Endodermal cell (in vitro differentiated cells): ENCODE measurements around the gene CAPN5. TPM values are rescaled to one million over a fixed set of nuclear protein-coding genes. Genes with fewer than 3 reads are reported as not detected.

Source experiments
- DNase-seq: peaks from one replicate; pipeline ENCODE4 v3.0.0-alpha.2; 2017
- H3K27ac ChIP-seq: 2 replicates; pipeline ENCODE4 v1.5.1; 2013; ENCODE audit warnings: mild to moderate bottlenecking, low read depth, low read length, moderate library complexity
- H3K27me3 ChIP-seq: 2 replicates; pipeline ENCODE4 v1.6.1; 2013; ENCODE audit warnings: mild to moderate bottlenecking, low read length, moderate library complexity; ENCODE audit not compliant: insufficient read depth, control insufficient read depth, poor library complexity, severe bottlenecking
- H3K36me3 ChIP-seq: 2 replicates; pipeline ENCODE4 v1.7.0; 2013; ENCODE audit warnings: mild to moderate bottlenecking, low read length, moderate library complexity; ENCODE audit not compliant: control insufficient read depth, insufficient read depth
- H3K4me1 ChIP-seq: one replicate; pipeline ENCODE4 v1.7.0; 2013; ENCODE audit warnings: low read length; ENCODE audit not compliant: control insufficient read depth, insufficient read depth
- H3K4me3 ChIP-seq: 2 replicates; pipeline ENCODE4 v1.5.1; 2013; ENCODE audit warnings: mild to moderate bottlenecking, low read length, moderate library complexity
- H3K9ac ChIP-seq: 2 replicates; pipeline ENCODE4 v1.6.1; 2013; ENCODE audit warnings: mild to moderate bottlenecking, low read length, moderate library complexity; ENCODE audit not compliant: poor library complexity, severe bottlenecking; ENCODE audit errors: extremely low read depth
- H3K9me3 ChIP-seq: 2 replicates; pipeline ENCODE4 v1.6.1; 2013; ENCODE audit warnings: mild to moderate bottlenecking, low read length, moderate library complexity; ENCODE audit not compliant: control insufficient read depth
- H3K27ac Mint-ChIP-seq: 2 replicates; pipeline ENCODE4 v1.8.0; 2020; ENCODE audit warnings: mixed read lengths
- H3K27me3 Mint-ChIP-seq: 2 replicates; pipeline ENCODE4 v1.8.0; 2021; ENCODE audit warnings: mild to moderate bottlenecking, mixed read lengths; ENCODE audit not compliant: insufficient read depth
- H3K36me3 Mint-ChIP-seq: 2 replicates; pipeline ENCODE4 v1.8.0; 2020; ENCODE audit warnings: low read depth, mixed read lengths
- H3K4me1 Mint-ChIP-seq: 2 replicates; pipeline ENCODE4 v1.8.0; 2020; ENCODE audit warnings: mixed read lengths
- H3K4me3 Mint-ChIP-seq: 2 replicates; pipeline ENCODE4 v1.8.0; 2020; ENCODE audit warnings: mild to moderate bottlenecking, moderate library complexity, mixed read lengths
- H3K9me3 Mint-ChIP-seq: 2 replicates; pipeline ENCODE4 v1.8.0; 2020; ENCODE audit warnings: mild to moderate bottlenecking, mixed read lengths
- WGBS, 2 experiments: methylation state at CpG; one replicate each; pipeline versions ENCODE4 v1.1.5 to v1.1.7; 2013; ENCODE audit warnings: missing lambda C conversion rate in 2 of 2, mixed read lengths in 1 of 2; ENCODE audit not compliant: insufficient coverage in 1 of 2, insufficient read length in 1 of 2; 5-methylcytosine and 5-hydroxymethylcytosine counted together
- total RNA-seq, 2 donors: library from RNA; stranded (reverse); fragmentation: NEBNext Ultra II Directional in 1 of 2; extraction: Animal tissue kit (Norgen Biotek cat#: 25700) in 1 of 2; gene quantifications; 2 replicates in 1 of 2; 3 replicates in 1 of 2; pipeline ENCODE4 v1.2.1, GENCODE V29; 2021
- TF ChIP-seq, protein P1 (sequence below): fragments of 200-600 bp; sonication (generic); conservative IDR thresholded peaks from 2 replicates; pipeline ENCODE4 v1.5.0; 2021; ENCODE audit warnings: antibody characterized with exemption, mild to moderate bottlenecking

The CAPN5 gene
- total RNA-seq, 2 donors from 2014 or later, result 17.5 to 21.5 TPM

- Histone ChIP-seq H3K27ac (no peak overlapping the region), H3K27me3 (no peaks in the 10 kb centered on the region), H3K9me3 (no peaks in the 10 kb centered on the region), H3K9ac (no peak overlapping the region), H3K4me1 (no peaks in the 10 kb centered on the region), H3K4me3 (no peak overlapping the region), H3K36me3 (no peaks in the 10 kb centered on the region)
- TF ChIP-seq, protein P1, sequence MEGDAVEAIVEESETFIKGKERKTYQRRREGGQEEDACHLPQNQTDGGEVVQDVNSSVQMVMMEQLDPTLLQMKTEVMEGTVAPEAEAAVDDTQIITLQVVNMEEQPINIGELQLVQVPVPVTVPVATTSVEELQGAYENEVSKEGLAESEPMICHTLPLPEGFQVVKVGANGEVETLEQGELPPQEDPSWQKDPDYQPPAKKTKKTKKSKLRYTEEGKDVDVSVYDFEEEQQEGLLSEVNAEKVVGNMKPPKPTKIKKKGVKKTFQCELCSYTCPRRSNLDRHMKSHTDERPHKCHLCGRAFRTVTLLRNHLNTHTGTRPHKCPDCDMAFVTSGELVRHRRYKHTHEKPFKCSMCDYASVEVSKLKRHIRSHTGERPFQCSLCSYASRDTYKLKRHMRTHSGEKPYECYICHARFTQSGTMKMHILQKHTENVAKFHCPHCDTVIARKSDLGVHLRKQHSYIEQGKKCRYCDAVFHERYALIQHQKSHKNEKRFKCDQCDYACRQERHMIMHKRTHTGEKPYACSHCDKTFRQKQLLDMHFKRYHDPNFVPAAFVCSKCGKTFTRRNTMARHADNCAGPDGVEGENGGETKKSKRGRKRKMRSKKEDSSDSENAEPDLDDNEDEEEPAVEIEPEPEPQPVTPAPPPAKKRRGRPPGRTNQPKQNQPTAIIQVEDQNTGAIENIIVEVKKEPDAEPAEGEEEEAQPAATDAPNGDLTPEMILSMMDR, result no peak
- H3K27me3 Mint-ChIP-seq, result no peaks in the 10 kb centered on the region
- no peak overlapping the region for H3K4me3 Mint-ChIP-seq
- H3K27ac Mint-ChIP-seq, result no peak overlapping the region
- no peak for DNase-seq
- no peaks in the 10 kb centered on the region for H3K9me3 Mint-ChIP-seq
- H3K4me1 Mint-ChIP-seq, result peaks cover 9% of the 10 kb centered on the region
- no peaks in the 10 kb centered on the region for H3K36me3 Mint-ChIP-seq
- WGBS, 2 experiments, result 94 to 98% methylated on average over 8 to 11 of the region's 11 CpGs
Measured at GRCh38 chr11:77137421-77137820, 70.7 kb downstream of the CAPN5 start.

GRCh38 chr11:77138106-77138649, 71.4 kb downstream of the CAPN5 start:
- H3K9me3 Mint-ChIP-seq, result no peaks in the 10 kb centered on the region
- H3K27ac Mint-ChIP-seq, result no peak overlapping the region
- no peaks in the 10 kb centered on the region for H3K36me3 Mint-ChIP-seq
- DNase-seq, result no peak
- H3K4me3 Mint-ChIP-seq, result no peak overlapping the region
- peaks cover 9% of the 10 kb centered on the region for H3K4me1 Mint-ChIP-seq
- Histone ChIP-seq H3K4me1 (no peaks in the 10 kb centered on the region), H3K27me3 (no peaks in the 10 kb centered on the region), H3K9ac (no peak overlapping the region), H3K4me3 (no peak overlapping the region), H3K9me3 (no peaks in the 10 kb centered on the region), H3K36me3 (no peaks in the 10 kb centered on the region), H3K27ac (no peak overlapping the region)
- H3K27me3 Mint-ChIP-seq, result no peaks in the 10 kb centered on the region
- TF ChIP-seq, protein P1, result no peak
- WGBS, 2 experiments, result 95 to 96% methylated on average over 25 to 55 of the region's 55 CpGs

GRCh38 chr11:77139201-77139600, 72.4 kb downstream of the CAPN5 start:
- Mint-ChIP-seq H3K4me1 (peaks cover 9% of the 10 kb centered on the region), H3K4me3 (no peak overlapping the region), H3K9me3 (no peaks in the 10 kb centered on the region), H3K27me3 (no peaks in the 10 kb centered on the region), H3K36me3 (no peaks in the 10 kb centered on the region), H3K27ac (no peak overlapping the region)
- H3K4me3 ChIP-seq, result no peak overlapping the region
- no peak for DNase-seq
- no peak overlapping the region for H3K27ac ChIP-seq
- no peaks in the 10 kb centered on the region for H3K9me3 ChIP-seq
- TF ChIP-seq, protein P1, result no peak
- 89% methylated on average over 8 of the region's 8 CpGs; no CpG with 5 or more reads in 1 of the 2 experiments for WGBS, 2 experiments
- no peaks in the 10 kb centered on the region for H3K4me1 ChIP-seq
- H3K36me3 ChIP-seq, result no peaks in the 10 kb centered on the region
- H3K9ac ChIP-seq, result no peak overlapping the region
- no peaks in the 10 kb centered on the region for H3K27me3 ChIP-seq
